Activated CD4-positive, alpha-beta memory T cell treated with anti-CD3 and anti-CD28 coated beads for 36 hours (primary cell): ENCODE measurements around the gene NKAIN4. TPM values are rescaled to one million over a fixed set of nuclear protein-coding genes. Genes with fewer than 3 reads are reported as not detected.
A peak's percentile ranks its signal among the peaks of the same experiment; 100 is the strongest.

ENCODE experiments used
- CTCF ChIA-PET: fragments of 350-600 bp; sonication (Branson Sonifier 250); formaldehyde crosslinking; loops from one replicate; lab custom pipeline; 2021; ENCODE audit warnings: antibody characterized with exemption, inconsistent platforms; lab: Charles Lee
- POLR2A ChIA-PET: fragments of 350-600 bp; sonication (Branson Sonifier 250); formaldehyde crosslinking; loops from one replicate; lab custom pipeline; 2021; ENCODE audit warnings: antibody characterized with exemption; lab: Charles Lee
- DNase-seq: peaks from one replicate; pipeline ENCODE4 v3.0.0-alpha.2; 2020
- H3K27ac Mint-ChIP-seq: one replicate; pipeline ENCODE4 v1.8.0; 2021; ENCODE audit warnings: mixed read lengths
- H3K27me3 Mint-ChIP-seq: one replicate; pipeline ENCODE4 v1.8.0; 2021; ENCODE audit warnings: mixed read lengths
- H3K36me3 Mint-ChIP-seq: one replicate; pipeline ENCODE4 v1.8.0; 2021; ENCODE audit warnings: mixed read lengths
- H3K4me1 Mint-ChIP-seq: one replicate; pipeline ENCODE4 v1.8.0; 2021; ENCODE audit warnings: low read depth, mixed read lengths
- H3K4me3 Mint-ChIP-seq: one replicate; pipeline ENCODE4 v1.8.0; 2021; ENCODE audit warnings: mild to moderate bottlenecking, mixed read lengths
- H3K9me3 Mint-ChIP-seq: one replicate; pipeline ENCODE4 v1.8.0; 2021; ENCODE audit warnings: mixed read lengths
- intact Hi-C: fragments of 100-400 bp; cut with micrococcal nuclease; formaldehyde crosslinking; loops from one replicate; pipeline ENCODE4 v1.15.1; 2023
- total RNA-seq, 2 experiments: library from RNA; stranded (reverse); gene quantifications; one replicate each; pipeline ENCODE4 v1.2.3, GENCODE V29; 2021

Gene NKAIN4
- total RNA-seq, 2 experiments from 2014 or later, result not detected

DNA sequence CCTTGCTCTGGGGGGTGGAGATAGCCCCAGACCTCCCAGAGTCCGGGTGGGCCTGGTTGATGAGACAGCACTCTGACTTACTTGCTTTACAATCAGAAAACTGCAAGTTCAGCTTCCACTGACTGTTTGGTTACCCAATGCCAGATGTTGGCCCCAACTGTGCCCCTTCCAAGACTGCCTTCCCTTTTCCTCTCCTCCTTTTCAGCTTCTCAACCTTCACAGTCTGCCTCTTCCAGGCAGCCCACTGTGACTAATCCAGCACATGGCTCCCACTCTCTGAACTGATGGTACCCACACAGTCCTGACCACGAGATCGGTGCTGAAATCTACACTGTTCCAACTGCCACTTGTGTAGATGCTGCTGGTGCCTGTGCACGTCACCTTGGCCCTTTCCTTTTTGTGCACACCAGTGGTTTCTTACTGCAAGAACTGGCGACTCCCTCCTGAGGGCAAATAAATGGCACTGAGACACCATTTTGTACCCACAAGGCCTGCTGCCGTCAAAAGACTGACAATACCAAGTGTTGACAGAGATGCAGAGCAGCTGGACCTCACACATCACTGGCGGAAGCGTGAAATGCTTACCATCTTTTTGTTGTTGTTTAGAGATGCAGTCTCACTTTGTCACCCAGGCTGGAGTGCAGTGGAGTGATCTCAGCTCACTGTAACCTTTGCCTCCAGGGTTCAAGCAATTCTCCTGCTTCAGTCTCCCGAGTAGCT is 16.5 kb upstream of the NKAIN4 start:
- Mint-ChIP-seq H3K36me3 (no peaks in the 10 kb centered on the region), H3K27me3 (peaks cover 6% of the 10 kb centered on the region), H3K27ac (no peak overlapping the region), H3K9me3 (no peaks in the 10 kb centered on the region), H3K4me1 (peaks cover 24% of the 10 kb centered on the region), H3K4me3 (peak overlapping the region; percentile 13)
- CTCF ChIA-PET, result interaction anchor here (1.0 to 3.0 kb wide), 3 partner anchors 47 to 56 kb away, joined by 3 to 25 read pairs (median 8); no protein-coding TSS in a partner anchor
- DNase-seq, result no peak
- POLR2A ChIA-PET, result no interaction called here
- intact Hi-C loops, result loop anchor here (5.0 kb wide), 1 partner anchor 53 kb away; the partner anchor contains the start of gene YTHDF1

DNA sequence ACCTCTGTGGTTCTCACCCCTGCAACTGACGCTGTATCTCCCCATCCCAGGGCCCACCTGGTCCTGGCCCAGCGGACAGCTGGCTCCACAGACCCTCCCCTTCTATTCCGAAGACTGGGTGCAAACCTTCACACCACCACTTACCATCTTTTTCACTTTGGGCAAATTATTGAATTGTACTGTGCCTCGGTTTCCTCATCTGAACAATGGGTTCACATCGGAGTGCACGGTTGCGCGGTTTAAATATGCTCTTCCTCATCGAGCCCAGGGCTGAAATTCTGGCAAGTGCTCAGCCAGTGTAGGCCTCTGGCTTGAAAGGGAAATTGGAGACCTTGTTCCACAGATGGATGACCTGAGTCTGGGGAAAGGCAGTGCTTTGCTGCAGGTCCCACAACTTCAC is 15.5 kb upstream of the NKAIN4 start:
- no peak for DNase-seq
- H3K9me3 Mint-ChIP-seq, result no peaks in the 10 kb centered on the region
- ChIA-PET CTCF (interaction anchor here (2.1 kb wide), 1 partner anchor 46 kb away, joined by 8 read pairs; no protein-coding TSS in a partner anchor), POLR2A (no interaction called here)
- no peak overlapping the region for H3K4me3 Mint-ChIP-seq
- H3K27ac Mint-ChIP-seq, result no peak overlapping the region
- intact Hi-C loops, result loop anchor here (5.0 kb wide), 1 partner anchor 52 kb away; the partner anchor contains the start of gene YTHDF1
- peaks cover 7% of the 10 kb centered on the region for H3K27me3 Mint-ChIP-seq
- H3K4me1 Mint-ChIP-seq, result peaks cover 18% of the 10 kb centered on the region
- no peaks in the 10 kb centered on the region for H3K36me3 Mint-ChIP-seq

DNA sequence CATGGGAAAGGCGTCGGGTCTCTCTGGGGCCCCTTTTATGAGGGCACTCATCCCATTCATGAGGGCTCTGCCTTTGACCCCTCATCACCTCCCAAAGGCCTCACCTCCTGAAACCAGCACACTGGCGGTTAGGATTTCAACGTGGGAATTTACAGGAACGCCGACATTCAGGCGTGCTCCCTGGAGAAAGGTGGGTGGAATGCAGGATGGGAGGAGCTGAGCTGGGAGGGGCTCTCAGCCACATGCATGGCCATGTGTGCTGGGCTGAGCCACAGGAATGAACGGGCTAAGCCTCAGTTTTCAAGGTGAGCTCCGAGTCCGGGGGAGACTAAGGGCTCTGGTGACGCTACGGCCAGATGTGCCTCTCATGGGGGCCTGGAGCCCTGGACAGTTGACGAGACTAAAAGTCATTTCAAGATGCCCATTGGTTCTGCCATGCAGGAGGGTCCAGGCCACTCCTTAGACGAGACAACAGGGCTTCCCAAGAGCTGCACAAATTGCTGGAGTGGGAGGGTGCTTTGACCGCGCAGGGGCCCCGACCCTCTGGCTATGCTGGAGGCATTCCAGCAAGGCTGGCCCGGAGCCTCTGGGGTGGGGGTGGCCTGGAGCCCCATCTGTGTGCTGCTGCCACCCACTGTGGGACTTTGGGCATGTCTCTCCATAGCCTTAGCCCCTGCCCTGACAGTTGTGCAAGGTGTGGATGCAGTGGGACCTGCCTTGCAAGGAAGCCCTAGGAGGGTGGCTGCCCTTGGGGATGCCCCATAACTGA is 14.6 kb upstream of the NKAIN4 start:
- Mint-ChIP-seq H3K4me3 (no peak overlapping the region), H3K36me3 (no peaks in the 10 kb centered on the region), H3K4me1 (peaks cover 11% of the 10 kb centered on the region), H3K9me3 (no peaks in the 10 kb centered on the region), H3K27ac (no peak overlapping the region), H3K27me3 (peaks cover 10% of the 10 kb centered on the region)
- intact Hi-C loops, result no loop called here
- no peak for DNase-seq
- POLR2A ChIA-PET, result no interaction called here
- CTCF ChIA-PET, result interaction anchor here (2.1 kb wide), 1 partner anchor 45 kb away, joined by 8 read pairs; no protein-coding TSS in a partner anchor

DNA sequence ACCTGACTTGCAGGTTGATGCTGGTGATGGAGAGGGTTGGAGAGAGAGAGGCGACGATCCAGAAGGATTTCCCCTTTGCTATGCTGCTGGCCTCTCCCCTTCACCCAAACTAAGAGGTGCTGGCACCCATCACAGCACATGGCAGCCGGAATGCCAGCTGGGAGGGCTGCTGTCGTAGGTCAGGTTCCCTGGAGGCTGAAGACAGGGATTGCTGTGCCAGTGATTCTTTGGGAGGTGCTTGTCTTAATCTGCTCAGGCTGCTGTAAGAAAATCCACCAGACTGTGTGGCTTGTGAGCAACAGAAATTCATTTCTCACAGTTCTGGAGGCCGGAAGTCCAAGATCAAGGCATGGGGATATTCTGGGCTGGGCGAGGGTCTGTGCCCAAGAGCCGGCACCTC is 14.0 kb upstream of the NKAIN4 start:
- H3K4me3 Mint-ChIP-seq, result no peak overlapping the region
- CTCF ChIA-PET, result no interaction called here
- peaks cover 10% of the 10 kb centered on the region for H3K27me3 Mint-ChIP-seq
- no peaks in the 10 kb centered on the region for H3K9me3 Mint-ChIP-seq
- intact Hi-C loops, result no loop called here
- no peak for DNase-seq
- POLR2A ChIA-PET, result no interaction called here
- H3K4me1 Mint-ChIP-seq, result peaks cover 6% of the 10 kb centered on the region
- H3K36me3 Mint-ChIP-seq, result no peaks in the 10 kb centered on the region
- H3K27ac Mint-ChIP-seq, result no peak overlapping the region

DNA sequence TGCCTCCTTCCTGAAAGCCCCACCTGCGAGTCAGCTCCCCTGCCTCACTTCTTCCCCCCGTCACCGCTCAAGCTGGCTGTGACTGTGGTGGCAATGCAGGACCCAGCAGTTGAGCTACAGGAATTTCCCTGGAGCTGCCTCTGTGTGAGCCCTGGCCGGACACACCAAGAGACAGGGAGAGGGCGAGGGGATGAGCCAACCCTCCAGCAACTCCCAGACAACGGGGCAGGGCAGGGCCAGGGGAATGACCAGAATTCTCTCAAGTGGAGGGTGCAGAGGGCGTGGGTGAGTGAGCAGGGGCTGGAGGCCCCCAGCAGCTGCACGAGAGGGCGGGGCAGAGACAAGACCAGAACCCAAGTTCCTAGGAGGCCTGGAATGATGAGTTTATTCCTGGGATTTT is 13.4 kb upstream of the NKAIN4 start:
- no peaks in the 10 kb centered on the region for H3K9me3 Mint-ChIP-seq
- H3K4me1 Mint-ChIP-seq, result peaks cover 6% of the 10 kb centered on the region
- intact Hi-C loops, result no loop called here
- no peaks in the 10 kb centered on the region for H3K36me3 Mint-ChIP-seq
- H3K27me3 Mint-ChIP-seq, result peaks cover 10% of the 10 kb centered on the region
- no peak overlapping the region for H3K27ac Mint-ChIP-seq
- ChIA-PET POLR2A (no interaction called here), CTCF (interaction anchor here (1.2 kb wide), 1 partner anchor 45 kb away, joined by 3 read pairs; no protein-coding TSS in a partner anchor)
- no peak for DNase-seq
- H3K4me3 Mint-ChIP-seq, result no peak overlapping the region

DNA sequence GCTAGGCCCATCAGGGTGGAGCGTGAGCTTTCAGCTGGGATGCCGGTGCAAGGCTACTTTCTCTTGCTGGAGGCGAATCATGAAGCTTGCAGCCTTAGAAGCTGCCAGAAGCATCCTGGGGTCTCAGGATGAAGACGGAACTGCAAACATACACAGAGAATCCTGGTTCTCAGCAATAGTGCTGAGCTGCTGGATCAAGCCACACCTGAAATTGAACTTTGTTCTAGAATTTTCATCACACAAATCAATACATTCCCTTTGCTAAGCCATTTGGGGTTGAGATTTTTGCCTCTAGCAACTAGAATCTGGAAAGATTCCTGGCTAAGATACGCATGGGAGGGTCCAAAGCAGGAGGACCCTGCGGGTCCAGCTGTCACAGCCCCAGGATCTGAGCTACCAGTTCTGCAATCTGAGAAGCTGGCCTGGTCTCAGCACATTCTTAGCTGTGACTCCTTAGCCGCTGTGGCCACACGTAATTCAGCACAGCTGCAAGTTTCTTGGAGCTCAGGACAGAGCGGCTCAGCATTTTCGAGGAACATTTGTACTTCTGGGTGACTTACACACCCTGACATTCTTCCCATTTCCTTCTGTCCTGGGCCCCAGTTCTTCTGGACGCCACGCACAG is 11.7 kb upstream of the NKAIN4 start:
- Mint-ChIP-seq H3K4me3 (no peak overlapping the region), H3K27me3 (peaks cover 11% of the 10 kb centered on the region), H3K36me3 (no peaks in the 10 kb centered on the region), H3K9me3 (no peaks in the 10 kb centered on the region), H3K27ac (no peak overlapping the region), H3K4me1 (peaks cover 2% of the 10 kb centered on the region)
- intact Hi-C loops, result no loop called here
- CTCF ChIA-PET, result interaction anchor here (2.2 kb wide), 1 partner anchor 42 kb away, joined by 12 read pairs; no protein-coding TSS in a partner anchor
- DNase-seq, result no peak
- POLR2A ChIA-PET, result no interaction called here

DNA sequence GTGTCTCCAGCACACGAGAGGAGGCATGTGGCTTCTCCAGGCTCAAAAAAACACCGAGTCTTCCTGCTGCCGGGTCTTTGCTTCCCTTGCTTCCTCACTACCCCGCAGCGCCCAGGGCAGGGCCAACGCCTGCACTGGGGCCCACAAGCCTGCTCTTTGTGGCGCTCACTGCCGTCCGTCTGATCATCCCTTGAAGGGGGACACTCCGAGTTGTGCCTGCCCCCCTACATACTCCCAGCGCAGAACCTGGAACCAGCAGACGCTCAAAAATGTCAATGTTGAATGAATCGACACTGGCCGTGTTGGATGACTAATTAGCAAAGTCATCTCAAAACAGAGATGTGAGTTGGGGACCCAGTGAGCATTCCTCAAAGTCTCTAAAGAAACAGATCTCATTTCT is 10.3 kb upstream of the NKAIN4 start:
- ChIA-PET CTCF (interaction anchor here (2.2 kb wide), 1 partner anchor 41 kb away, joined by 12 read pairs; no protein-coding TSS in a partner anchor), POLR2A (no interaction called here)
- Mint-ChIP-seq H3K9me3 (no peaks in the 10 kb centered on the region), H3K4me3 (no peak overlapping the region), H3K36me3 (no peaks in the 10 kb centered on the region), H3K27me3 (peaks cover 11% of the 10 kb centered on the region), H3K4me1 (peaks cover 2% of the 10 kb centered on the region), H3K27ac (no peak overlapping the region)
- intact Hi-C loops, result no loop called here
- DNase-seq, result no peak

DNA sequence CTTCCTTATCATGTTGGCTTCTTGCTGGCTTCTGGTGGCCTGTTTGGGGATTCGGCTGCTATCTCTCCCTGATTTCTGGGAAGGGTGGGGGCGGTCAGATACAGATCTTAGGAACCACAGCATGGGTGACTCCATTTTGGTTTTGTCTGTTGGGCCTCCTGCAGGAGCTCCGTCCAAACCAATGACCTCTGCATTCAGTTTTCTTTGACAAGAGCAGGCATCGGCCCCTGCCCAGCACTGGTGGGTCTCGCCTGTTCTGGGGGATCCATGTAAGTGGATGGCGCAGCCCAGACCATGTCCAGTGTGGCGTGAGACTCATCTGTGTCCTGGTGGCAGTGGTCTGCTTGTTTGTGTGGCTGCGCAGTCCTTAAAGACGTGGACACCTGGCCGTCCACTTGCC is 9.7 kb upstream of the NKAIN4 start:
- Mint-ChIP-seq H3K27me3 (peaks cover 15% of the 10 kb centered on the region), H3K4me1 (peaks cover 2% of the 10 kb centered on the region), H3K27ac (no peak overlapping the region), H3K36me3 (no peaks in the 10 kb centered on the region), H3K4me3 (no peak overlapping the region), H3K9me3 (no peaks in the 10 kb centered on the region)
- POLR2A ChIA-PET, result no interaction called here
- intact Hi-C loops, result no loop called here
- no peak for DNase-seq
- CTCF ChIA-PET, result no interaction called here

DNA sequence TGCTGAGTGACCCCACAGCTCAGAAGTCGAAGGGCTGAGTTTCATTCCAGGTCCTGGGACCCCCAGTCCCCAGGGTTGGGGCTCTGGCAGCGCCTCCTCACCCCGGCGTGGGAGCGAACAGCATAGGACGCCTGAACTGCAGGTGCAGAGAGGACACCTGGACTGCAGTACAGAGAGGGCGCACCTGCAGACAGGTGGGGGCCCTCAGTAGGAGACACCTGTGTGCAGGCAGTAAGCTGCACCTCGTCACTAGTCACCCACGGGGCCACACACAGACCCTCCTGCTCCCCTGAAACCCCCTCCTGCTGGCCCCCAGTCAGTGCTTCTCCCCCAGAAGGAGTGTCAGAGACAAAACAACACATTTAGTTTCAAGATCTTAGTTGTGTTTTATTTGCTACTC is 8.6 kb upstream of the NKAIN4 start:
- Mint-ChIP-seq H3K27ac (no peak overlapping the region), H3K27me3 (peaks cover 16% of the 10 kb centered on the region), H3K9me3 (no peaks in the 10 kb centered on the region), H3K36me3 (no peaks in the 10 kb centered on the region), H3K4me1 (peaks cover 2% of the 10 kb centered on the region), H3K4me3 (no peak overlapping the region)
- CTCF ChIA-PET, result no interaction called here
- POLR2A ChIA-PET, result no interaction called here
- DNase-seq, result no peak
- intact Hi-C loops, result no loop called here

DNA sequence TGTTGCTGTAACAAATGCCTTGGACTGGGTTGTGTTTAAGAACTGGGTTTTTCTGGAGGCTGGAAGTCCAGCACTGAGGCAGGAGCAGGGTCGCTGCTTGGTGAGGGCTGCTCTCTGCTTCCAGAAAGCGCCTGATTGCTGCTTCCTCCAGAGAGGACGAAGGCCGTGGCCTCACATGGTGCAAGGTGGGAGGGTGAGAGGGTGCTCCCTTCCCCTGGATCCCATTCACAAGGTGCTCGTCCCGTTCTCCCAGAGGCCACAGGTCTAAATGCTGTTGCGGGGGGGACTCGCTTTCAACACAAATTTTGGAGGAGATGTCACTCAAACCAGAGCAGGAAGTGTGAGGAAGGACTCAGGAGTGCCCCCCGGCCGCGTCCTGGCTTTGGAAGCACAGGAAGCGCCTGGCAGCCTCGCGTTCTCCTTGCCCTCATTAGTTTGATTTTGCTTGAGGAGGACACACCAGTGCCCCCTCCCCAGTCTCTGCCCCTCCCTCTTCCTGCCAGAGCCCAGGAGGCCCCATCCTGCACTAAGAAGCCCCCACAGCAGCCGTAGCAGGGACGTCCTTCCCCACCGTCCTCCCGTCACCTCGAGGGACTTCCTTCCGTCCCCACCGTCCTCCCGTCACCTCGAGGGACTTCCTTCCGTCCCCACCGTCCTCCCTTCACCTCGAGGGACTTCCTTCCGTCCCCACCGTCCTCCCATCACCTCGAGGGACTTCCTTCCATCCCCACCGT is 7.7 kb upstream of the NKAIN4 start:
- intact Hi-C loops, result no loop called here
- CTCF ChIA-PET, result no interaction called here
- no peak overlapping the region for H3K4me3 Mint-ChIP-seq
- no peak for DNase-seq
- H3K36me3 Mint-ChIP-seq, result no peaks in the 10 kb centered on the region
- H3K27me3 Mint-ChIP-seq, result peaks cover 19% of the 10 kb centered on the region
- peaks cover 2% of the 10 kb centered on the region for H3K4me1 Mint-ChIP-seq
- POLR2A ChIA-PET, result no interaction called here
- H3K9me3 Mint-ChIP-seq, result no peaks in the 10 kb centered on the region
- no peak overlapping the region for H3K27ac Mint-ChIP-seq

DNA sequence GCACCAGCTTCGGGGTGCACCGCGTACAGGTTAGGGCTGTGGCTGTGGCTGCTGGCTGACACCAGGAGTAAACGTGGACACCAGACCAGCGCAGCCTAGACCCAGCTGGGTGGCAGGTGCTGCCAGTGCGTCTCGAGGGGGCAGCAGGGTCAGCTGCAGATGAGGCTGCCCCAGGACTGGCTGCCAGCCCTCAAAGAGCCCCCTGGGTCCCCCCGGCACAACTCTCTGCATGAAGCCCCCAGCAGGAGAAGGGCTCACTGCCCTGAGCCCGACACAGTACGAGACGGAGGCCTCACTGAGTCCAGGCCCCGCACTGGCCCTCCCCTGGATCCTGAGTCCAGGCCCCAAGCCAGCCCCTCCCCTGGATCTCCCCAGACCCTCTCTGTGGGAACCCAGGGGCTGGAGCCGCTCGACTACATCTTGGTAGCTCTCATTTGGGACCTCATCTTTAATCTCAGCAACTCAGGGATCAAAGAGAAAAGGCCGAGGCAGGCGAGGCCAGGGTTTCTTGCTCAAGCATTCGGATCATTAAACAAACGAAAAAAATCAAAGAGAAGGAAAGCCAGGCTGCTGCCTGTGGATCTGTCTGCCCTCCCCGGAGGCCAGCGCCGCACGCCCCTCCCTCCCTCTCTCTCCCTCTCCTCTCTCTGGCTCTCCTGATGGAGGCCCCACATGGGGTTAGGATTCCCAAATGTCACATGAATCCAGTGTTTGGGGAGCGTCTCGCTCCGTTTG is 7.0 kb upstream of the NKAIN4 start:
- H3K4me1 Mint-ChIP-seq, result peaks cover 2% of the 10 kb centered on the region
- CTCF ChIA-PET, result interaction anchor here (2.0 kb wide), 1 partner anchor 38 kb away, joined by 7 read pairs; no protein-coding TSS in a partner anchor
- no peak overlapping the region for H3K27ac Mint-ChIP-seq
- no peak overlapping the region for H3K4me3 Mint-ChIP-seq
- DNase-seq, result no peak
- H3K36me3 Mint-ChIP-seq, result no peaks in the 10 kb centered on the region
- H3K27me3 Mint-ChIP-seq, result peaks cover 24% of the 10 kb centered on the region
- POLR2A ChIA-PET, result no interaction called here
- intact Hi-C loops, result no loop called here
- no peaks in the 10 kb centered on the region for H3K9me3 Mint-ChIP-seq
